ENCODE measurements around the gene PPTC7.
"Not testable (repeated sequence)": the region's sequence is repeated elsewhere in the genome, so short reads cannot be mapped to it uniquely, and the experiment has no call there.

Gene PPTC7

DNA sequence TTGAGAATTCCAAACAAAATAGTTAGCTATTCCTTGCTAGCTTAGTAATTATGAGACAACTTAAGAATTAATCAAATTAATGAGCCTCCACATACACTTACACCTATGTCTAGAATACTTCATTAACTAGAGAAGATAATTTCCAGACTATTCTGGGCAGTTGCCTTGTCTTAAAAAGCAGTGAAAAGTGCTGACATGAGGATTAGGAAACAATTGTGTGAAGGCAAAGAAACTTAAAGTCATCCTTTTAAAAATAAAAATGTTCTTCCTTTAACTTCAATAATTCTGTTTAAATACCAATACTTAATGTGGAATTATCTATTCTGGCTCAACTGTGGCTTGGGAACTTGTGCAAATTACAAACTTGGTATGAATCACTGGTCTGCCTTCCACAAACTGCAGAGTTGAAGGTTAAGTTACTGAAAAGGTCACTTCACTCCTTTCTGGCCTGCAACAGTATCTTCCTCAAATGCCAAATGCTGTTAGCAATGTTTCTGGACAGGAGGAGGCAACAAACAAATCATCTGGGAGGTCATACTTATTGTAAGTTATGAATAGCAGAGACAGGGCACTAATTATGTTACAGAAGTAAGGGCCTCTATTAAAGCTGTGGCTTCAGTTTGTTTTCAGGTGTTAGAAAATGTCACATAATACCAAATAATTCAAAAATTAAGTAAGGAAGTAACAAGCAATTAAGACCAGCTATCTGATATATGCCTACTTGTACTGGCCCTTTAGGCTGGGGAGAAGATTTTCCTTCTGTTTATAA, 19.2 kb downstream of the PPTC7 start:
- peaks cover 68% of the 10 kb centered on the region; the same call in 1 of the 2 replicates for H3K79me2 ChIP-seq (ENCODE audit: insufficient read depth, low read depth)
- H3K9ac ChIP-seq, result no peak overlapping the region
- TF ChIP-seq CTCF (conservative IDR thresholded peaks at IDR 0.05; ENCODE audit: low read depth, low read length), result no peak
- no peaks in the 10 kb centered on the region for H3K27me3 ChIP-seq (ENCODE audit: insufficient read depth, low read depth)
- H2AFZ ChIP-seq (ENCODE audit: low read depth), result no peak overlapping the region
- peaks cover 11% of the 10 kb centered on the region for H3K4me1 ChIP-seq (ENCODE audit: low read depth, poor library complexity, severe bottlenecking)
- H4K20me1 ChIP-seq (ENCODE audit: insufficient read depth), result 0 out of 2 replicates have a peak, but pooled peaks cover 8% of the 10 kb centered on the region
- no peaks in the 10 kb centered on the region for H3K36me3 ChIP-seq (ENCODE audit: insufficient read depth)
- H3K27ac ChIP-seq, result no peak overlapping the region
- no peak overlapping the region for H3K4me3 ChIP-seq (IDR thresholded peaks at IDR 0.05; ENCODE audit: insufficient read depth, low read depth, low read length)
- no peak overlapping the region for H3K4me2 ChIP-seq

DNA sequence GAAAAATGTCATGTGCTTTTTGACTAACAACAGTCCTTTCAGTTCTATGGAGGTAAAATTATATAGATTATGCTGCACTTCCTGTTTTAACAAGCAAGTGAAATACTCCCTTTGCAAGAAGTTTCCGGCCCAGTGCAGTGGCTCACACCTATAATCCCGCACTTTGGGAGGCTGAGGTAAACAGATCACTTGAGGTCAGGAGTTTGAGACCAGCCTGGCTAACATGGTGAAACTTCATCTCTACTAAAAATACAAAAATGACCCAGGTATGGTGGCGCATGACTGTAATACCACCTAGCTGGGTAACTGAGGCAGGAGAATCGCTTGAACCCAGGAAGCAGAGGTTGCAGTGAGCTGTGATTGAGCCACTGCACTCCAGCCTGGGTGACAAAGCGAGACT, 20.7 kb downstream of the PPTC7 start:
- not testable (repeated sequence) for H3K27ac ChIP-seq; H3K36me3 ChIP-seq (ENCODE audit: insufficient read depth); H4K20me1 ChIP-seq (ENCODE audit: insufficient read depth); H3K9ac ChIP-seq; H3K27me3 ChIP-seq (ENCODE audit: insufficient read depth, low read depth); H3K4me3 ChIP-seq (IDR thresholded peaks at IDR 0.05; ENCODE audit: insufficient read depth, low read depth, low read length); H3K4me2 ChIP-seq; H2AFZ ChIP-seq (ENCODE audit: low read depth)
- peaks cover 11% of the 10 kb centered on the region for H3K4me1 ChIP-seq (ENCODE audit: low read depth, poor library complexity, severe bottlenecking)
- H3K79me2 ChIP-seq (ENCODE audit: insufficient read depth, low read depth), result peaks cover 72% of the 10 kb centered on the region; the same call in 1 of the 2 replicates

GRCh38 chr12:110561471-110562201, 21.5 kb downstream of the PPTC7 start:
- H3K4me3 ChIP-seq (IDR thresholded peaks at IDR 0.05; ENCODE audit: insufficient read depth, low read depth, low read length), result no peak overlapping the region
- H3K4me1 ChIP-seq (ENCODE audit: low read depth, poor library complexity, severe bottlenecking), result peaks cover 11% of the 10 kb centered on the region
- no peaks in the 10 kb centered on the region for H3K36me3 ChIP-seq (ENCODE audit: insufficient read depth)
- H3K27ac ChIP-seq, result no peak overlapping the region
- peaks cover 71% of the 10 kb centered on the region; the same call in 1 of the 2 replicates for H3K79me2 ChIP-seq (ENCODE audit: insufficient read depth, low read depth)
- H3K4me2 ChIP-seq, result no peak overlapping the region
- TF ChIP-seq CTCF (conservative IDR thresholded peaks at IDR 0.05; ENCODE audit: low read depth, low read length), result no peak
- 0 out of 2 replicates have a peak, but pooled peaks cover 8% of the 10 kb centered on the region for H4K20me1 ChIP-seq (ENCODE audit: insufficient read depth)
- H3K9ac ChIP-seq, result no peak overlapping the region
- H3K27me3 ChIP-seq (ENCODE audit: insufficient read depth, low read depth), result no peaks in the 10 kb centered on the region
- no peak overlapping the region for H2AFZ ChIP-seq (ENCODE audit: low read depth)

- H3K36me3 ChIP-seq (ENCODE audit: insufficient read depth), result no peaks in the 10 kb centered on the region
- H3K27ac ChIP-seq, result no peak overlapping the region
- peaks cover 11% of the 10 kb centered on the region for H3K4me1 ChIP-seq (ENCODE audit: low read depth, poor library complexity, severe bottlenecking)
- H3K79me2 ChIP-seq (ENCODE audit: insufficient read depth, low read depth), result peaks cover 70% of the 10 kb centered on the region; the same call in 1 of the 2 replicates
- no peak overlapping the region for H3K4me2 ChIP-seq
- no peak for TF ChIP-seq CTCF (conservative IDR thresholded peaks at IDR 0.05; ENCODE audit: low read depth, low read length)
- H3K9ac ChIP-seq, result no peak overlapping the region
- H3K27me3 ChIP-seq (ENCODE audit: insufficient read depth, low read depth), result no peaks in the 10 kb centered on the region
- 0 out of 2 replicates have a peak, but pooled peaks cover 8% of the 10 kb centered on the region for H4K20me1 ChIP-seq (ENCODE audit: insufficient read depth)
- no peak overlapping the region for H3K4me3 ChIP-seq (IDR thresholded peaks at IDR 0.05; ENCODE audit: insufficient read depth, low read depth, low read length)
- H2AFZ ChIP-seq (ENCODE audit: low read depth), result no peak overlapping the region
Observed at GRCh38 chr12:110560946-110561345, 22.2 kb downstream of the PPTC7 start.

Measured in KMS-11 (cell line).